ENCODE data around the gene VEGFB. TPM values are rescaled to one million over a fixed set of nuclear protein-coding genes. Genes with fewer than 3 reads are reported as not detected.

VEGFB gene
- total RNA-seq, 1 experiment from 2014 or later = 47.5 TPM

GRCh38 chr11:64232967-64233315 is 1.4 kb upstream of the VEGFB start:
- ChIA-PET RAD21 (ENCODE audit: low non-redundant PET in 1 of 2, low total read pairs in 2 of 2, uncharacterized antibody in 2 of 2, unreplicated experiment in 2 of 2) (no interaction called here), CTCF (interaction anchor here (0.8 to 1.5 kb wide), 2 partner anchors 71 to 85 kb away, joined by 3 read pairs; partner anchors contain the start of genes PRDX5 and TRMT112), POLR2A (interaction anchor here (3.1 kb wide), 1 partner anchor 8 kb away, joined by 11 read pairs; the partner anchor contains the start of gene FKBP2)
- Histone ChIP-seq H3K27me3 (ENCODE audit: insufficient read depth, low read length) (no peaks in the 10 kb centered on the region), H2AFZ (ENCODE audit: low read depth, low read length, poor library complexity, severe bottlenecking) (no peak overlapping the region), H3K4me3 (replicated peaks in 1 of 2; ENCODE audit: low read depth in 1 of 2, low read length in 2 of 2) (peak overlapping the region in 1 of 2 experiments; percentile 62; a peak in 1 of 4 replicates), H3K4me2 (ENCODE audit: low read length) (peak overlapping the region; percentile 85; the same call in 1 of the 2 replicates), H3K27ac (ENCODE audit: low read depth, low read length) (no peak overlapping the region; the same call in 1 of the 2 replicates), H3K9me2 (ENCODE audit: insufficient read depth) (no peaks in the 10 kb centered on the region), H3K9ac (ENCODE audit: low read length) (no peak overlapping the region), H3K4me1 (ENCODE audit: control insufficient read depth in 1 of 2, insufficient read depth in 2 of 2, low read length in 2 of 2) (peaks cover 24 to 61% of the 10 kb centered on the region in 2 experiments), H4K20me1 (ENCODE audit: insufficient read depth) (no peaks in the 10 kb centered on the region), H3K9me3 (ENCODE audit: control insufficient read depth in 1 of 2, insufficient read depth in 1 of 2, low read depth in 1 of 2, low read length in 2 of 2) (no peaks in the 10 kb centered on the region), H3K79me2 (ENCODE audit: insufficient read depth, low read length) (peaks cover 8% of the 10 kb centered on the region), H3K36me3 (ENCODE audit: control insufficient read depth in 1 of 2, insufficient read depth in 2 of 2, low read length in 2 of 2) (0 out of 4 replicates have a peak, but pooled peaks cover 0 to 7% of the 10 kb centered on the region in 2 experiments)
- ATAC-seq (no peak), DNase-seq (ENCODE audit: low read depth, low spot score) (no peak)
- no TSS peak for BruUV-seq (replicated peaks)
- no peak for TF ChIP-seq CBX3 (IDR thresholded peaks at IDR 0.05; ENCODE audit: low read depth)
- TF ChIP-seq ZNF274 (IDR thresholded peaks at IDR 0.05; ENCODE audit: low read depth, low read length) = no peak
- no peak for TF ChIP-seq TCF7L2 (IDR thresholded peaks at IDR 0.05; ENCODE audit: borderline replicate concordance, extremely low read depth, insufficient read depth, insufficient read length)
- TF ChIP-seq, protein P1, sequence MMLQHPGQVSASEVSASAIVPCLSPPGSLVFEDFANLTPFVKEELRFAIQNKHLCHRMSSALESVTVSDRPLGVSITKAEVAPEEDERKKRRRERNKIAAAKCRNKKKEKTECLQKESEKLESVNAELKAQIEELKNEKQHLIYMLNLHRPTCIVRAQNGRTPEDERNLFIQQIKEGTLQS (IDR thresholded peaks at IDR 0.05) = no peak
- TF ChIP-seq JUND (IDR thresholded peaks at IDR 0.05) = no peak
- TF ChIP-seq SIN3A (IDR thresholded peaks at IDR 0.05; ENCODE audit: low read depth) = no peak
- no peak for TF ChIP-seq SRF (IDR thresholded peaks at IDR 0.05; ENCODE audit: low read depth)
- TF ChIP-seq SP1 (IDR thresholded peaks at IDR 0.05; ENCODE audit: low read depth) = no peak
- TF ChIP-seq POLR2AphosphoS5 (IDR thresholded peaks at IDR 0.05; ENCODE audit: low read depth, low read length) = no peak
- TF ChIP-seq ELF1 (IDR thresholded peaks at IDR 0.05; ENCODE audit: borderline replicate concordance, low read depth) = no peak
- no peak for TF ChIP-seq EZH2 (IDR thresholded peaks at IDR 0.05)
- TF ChIP-seq, protein P2, sequence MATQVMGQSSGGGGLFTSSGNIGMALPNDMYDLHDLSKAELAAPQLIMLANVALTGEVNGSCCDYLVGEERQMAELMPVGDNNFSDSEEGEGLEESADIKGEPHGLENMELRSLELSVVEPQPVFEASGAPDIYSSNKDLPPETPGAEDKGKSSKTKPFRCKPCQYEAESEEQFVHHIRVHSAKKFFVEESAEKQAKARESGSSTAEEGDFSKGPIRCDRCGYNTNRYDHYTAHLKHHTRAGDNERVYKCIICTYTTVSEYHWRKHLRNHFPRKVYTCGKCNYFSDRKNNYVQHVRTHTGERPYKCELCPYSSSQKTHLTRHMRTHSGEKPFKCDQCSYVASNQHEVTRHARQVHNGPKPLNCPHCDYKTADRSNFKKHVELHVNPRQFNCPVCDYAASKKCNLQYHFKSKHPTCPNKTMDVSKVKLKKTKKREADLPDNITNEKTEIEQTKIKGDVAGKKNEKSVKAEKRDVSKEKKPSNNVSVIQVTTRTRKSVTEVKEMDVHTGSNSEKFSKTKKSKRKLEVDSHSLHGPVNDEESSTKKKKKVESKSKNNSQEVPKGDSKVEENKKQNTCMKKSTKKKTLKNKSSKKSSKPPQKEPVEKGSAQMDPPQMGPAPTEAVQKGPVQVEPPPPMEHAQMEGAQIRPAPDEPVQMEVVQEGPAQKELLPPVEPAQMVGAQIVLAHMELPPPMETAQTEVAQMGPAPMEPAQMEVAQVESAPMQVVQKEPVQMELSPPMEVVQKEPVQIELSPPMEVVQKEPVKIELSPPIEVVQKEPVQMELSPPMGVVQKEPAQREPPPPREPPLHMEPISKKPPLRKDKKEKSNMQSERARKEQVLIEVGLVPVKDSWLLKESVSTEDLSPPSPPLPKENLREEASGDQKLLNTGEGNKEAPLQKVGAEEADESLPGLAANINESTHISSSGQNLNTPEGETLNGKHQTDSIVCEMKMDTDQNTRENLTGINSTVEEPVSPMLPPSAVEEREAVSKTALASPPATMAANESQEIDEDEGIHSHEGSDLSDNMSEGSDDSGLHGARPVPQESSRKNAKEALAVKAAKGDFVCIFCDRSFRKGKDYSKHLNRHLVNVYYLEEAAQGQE (IDR thresholded peaks at IDR 0.05; ENCODE audit: low read depth) = no peak
- no peak for TF ChIP-seq RAD21 (IDR thresholded peaks at IDR 0.05; ENCODE audit: low read depth)
- TF ChIP-seq POLR2A (IDR thresholded peaks at IDR 0.05; ENCODE audit: borderline replicate concordance, extremely low read depth, insufficient read depth, insufficient read length) = no peak
- TF ChIP-seq ZFX (IDR thresholded peaks at IDR 0.05) = no peak
- intact Hi-C loops (cut with micrococcal nuclease) = no loop called here
